GM19043 (cell line): ENCODE data around the gene BCR.
A peak's percentile ranks its signal among the peaks of the same experiment; 100 is the strongest.

Experiments
- ATAC-seq: cut with Tn5 transposase; IDR thresholded peaks from one replicate; pipeline ENCODE4 v1.9.1; 2021; ENCODE audit warnings: low read depth; ENCODE audit not compliant: unreplicated experiment

Gene BCR

GRCh38 chr22:23214398-23214797, 34.1 kb downstream of the BCR start:
- no peak for ATAC-seq

GRCh38 chr22:23215294-23216241, 35.3 kb downstream of the BCR start:
- ATAC-seq, result no peak

GRCh38 chr22:23216461-23217170, 36.3 kb downstream of the BCR start:
- no peak for ATAC-seq

GRCh38 chr22:23217171-23218052, 37.1 kb downstream of the BCR start:
- ATAC-seq, result no peak

- no peak for ATAC-seq
Measured at GRCh38 chr22:23218053-23218866, 38.0 kb downstream of the BCR start.

GRCh38 chr22:23218867-23219251, 38.5 kb downstream of the BCR start:
- ATAC-seq, result no peak

- no peak for ATAC-seq
Measured at GRCh38 chr22:23219317-23219716, 39.0 kb downstream of the BCR start.

GRCh38 chr22:23219822-23220484, 39.6 kb downstream of the BCR start:
- peak; percentile 68 for ATAC-seq

- peak; percentile 52 for ATAC-seq
Measured at GRCh38 chr22:23220485-23221350, 40.4 kb downstream of the BCR start.

GRCh38 chr22:23221351-23221804, 41.1 kb downstream of the BCR start:
- ATAC-seq, result no peak

- ATAC-seq, result no peak
Measured at GRCh38 chr22:23222033-23222792, 41.9 kb downstream of the BCR start.

- ATAC-seq, result no peak
Measured at GRCh38 chr22:23222793-23223568, 42.7 kb downstream of the BCR start.

GRCh38 chr22:23223569-23224317, 43.4 kb downstream of the BCR start:
- ATAC-seq, result no peak

GRCh38 chr22:23224846-23225245, 44.5 kb downstream of the BCR start:
- no peak for ATAC-seq

- no peak for ATAC-seq
Measured at GRCh38 chr22:23225337-23225723, 45.0 kb downstream of the BCR start.
